Fibroblast of mammary gland (primary cell): Measurements from ENCODE around the gene GSG1.

Experiments
- DNase-seq: peaks from one replicate; pipeline ENCODE4 v3.0.0-alpha.2; 2010; ENCODE audit warnings: low read depth
- H3K4me3 ChIP-seq: 2 replicates; pipeline ENCODE4 v1.5.1; 2011; ENCODE audit warnings: low read depth, mild to moderate bottlenecking, low read length, moderate library complexity; ENCODE audit not compliant: control insufficient read depth
- CTCF ChIP-seq: conservative IDR thresholded peaks from 2 replicates; pipeline ENCODE4 v1.5.1; 2011; ENCODE audit warnings: low read depth, low read length, inconsistent platforms; ENCODE audit not compliant: control insufficient read depth, insufficient read depth

GSG1 gene

GRCh38 chr12:13147688-13148484 lies 44.4 kb upstream of the GSG1 start:
- no peak for DNase-seq
- H3K4me3 ChIP-seq = no peak overlapping the region
- TF ChIP-seq CTCF = no peak

DNA sequence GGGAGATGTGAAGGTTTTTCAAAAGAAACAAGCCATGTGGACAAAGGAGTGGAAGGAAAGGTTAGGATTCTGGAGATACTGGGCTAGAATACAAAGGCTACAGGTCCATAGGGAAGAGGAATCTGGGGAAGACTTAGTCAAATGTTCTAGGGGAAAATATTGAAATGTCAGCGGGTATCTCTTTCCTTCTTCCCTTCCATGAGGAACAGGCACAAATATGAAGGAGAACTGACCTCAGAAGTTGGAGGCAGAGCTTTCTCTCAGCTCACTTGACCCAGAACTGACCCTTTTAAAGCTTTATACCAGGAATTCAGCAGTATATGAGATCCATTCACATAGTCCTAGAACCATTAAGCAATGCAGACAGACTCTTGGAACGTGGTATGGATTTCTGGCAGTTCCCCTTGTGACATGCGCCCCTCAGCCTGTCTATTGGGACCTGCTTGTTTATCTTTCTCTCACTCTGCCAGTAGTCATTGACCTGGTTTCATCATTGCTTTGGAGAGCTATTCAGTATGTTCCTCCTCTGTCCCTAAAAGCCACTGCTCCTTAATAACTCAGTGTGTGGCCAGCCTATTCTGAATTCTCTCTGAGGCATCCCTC lies 43.0 kb upstream of the GSG1 start:
- DNase-seq = peak; percentile 25
- TF ChIP-seq CTCF = no peak
- H3K4me3 ChIP-seq = no peak overlapping the region

DNA sequence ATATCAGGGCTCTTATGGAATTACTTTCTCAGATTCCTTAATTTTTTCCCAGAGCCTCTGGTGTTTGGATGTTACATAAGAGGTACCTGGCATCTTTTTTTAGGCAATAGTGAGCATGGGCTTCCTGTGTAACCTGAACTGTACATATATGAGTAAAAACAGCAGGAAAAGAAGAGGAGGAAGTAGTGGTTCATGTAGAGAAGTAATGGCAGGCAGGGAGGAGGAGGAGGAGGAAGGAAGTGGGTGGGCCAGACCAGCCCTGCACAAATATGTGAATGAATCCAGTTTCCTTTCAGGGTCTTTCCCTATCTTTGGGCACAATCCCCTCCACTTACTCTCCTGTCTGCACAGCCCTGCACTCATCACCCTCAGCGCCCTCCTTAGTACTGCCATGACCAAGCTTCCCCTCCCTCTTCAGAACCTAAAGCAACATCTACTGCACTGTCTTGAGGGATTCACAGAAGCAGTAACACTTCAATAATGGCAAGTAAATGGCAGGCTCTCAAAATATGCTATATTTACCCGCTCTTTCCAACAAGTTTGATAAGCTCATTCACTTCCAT lies 40.9 kb upstream of the GSG1 start:
- H3K4me3 ChIP-seq = no peak overlapping the region
- no peak for DNase-seq
- TF ChIP-seq CTCF = no peak

- no peak overlapping the region for H3K4me3 ChIP-seq
- no peak for TF ChIP-seq CTCF
- no peak for DNase-seq
Measured at GRCh38 chr12:13142747-13143146, 39.3 kb upstream of the GSG1 start.

- H3K4me3 ChIP-seq = no peak overlapping the region
- no peak for TF ChIP-seq CTCF
- DNase-seq = no peak
Measured at GRCh38 chr12:13141686-13142085, 38.2 kb upstream of the GSG1 start.

- TF ChIP-seq CTCF = peak; percentile 5
- no peak overlapping the region for H3K4me3 ChIP-seq
- peak; percentile 98 for DNase-seq
Measured at GRCh38 chr12:13135371-13136178, 32.1 kb upstream of the GSG1 start.
